Inferior parietal cortex (tissue), 1 donor: ENCODE results near the gene SLC35E2B.
"Not testable (repeated sequence)": the region's sequence is repeated elsewhere in the genome, so short reads cannot be mapped to it uniquely, and the experiment has no call there.

ENCODE experiments used
- DNase-seq: peaks from one replicate; pipeline ENCODE4 v3.0.0-alpha.2; 2016; ENCODE audit errors: extremely low spot score

SLC35E2B gene

DNA sequence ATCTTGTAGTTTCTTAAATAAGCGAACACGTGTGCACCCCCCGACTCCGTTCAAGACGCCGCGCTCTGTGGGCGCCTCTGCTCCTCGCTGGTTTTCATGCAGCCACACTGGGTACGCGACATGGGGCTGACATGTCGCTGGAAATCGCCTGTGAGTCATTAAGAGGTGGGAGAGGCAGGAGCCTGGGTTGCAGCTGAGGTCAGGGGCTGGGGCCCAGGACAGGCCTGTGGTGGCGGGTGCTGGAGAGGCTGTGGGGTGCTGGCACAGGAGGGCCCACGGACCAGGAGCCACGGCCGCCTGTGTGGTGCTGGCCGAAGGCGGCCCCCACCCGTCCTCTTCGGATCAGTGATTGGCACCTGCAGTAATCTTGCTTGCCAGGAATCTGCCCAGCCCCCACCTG is 17.8 kb downstream of the SLC35E2B start:
- not testable (repeated sequence) for DNase-seq

DNA sequence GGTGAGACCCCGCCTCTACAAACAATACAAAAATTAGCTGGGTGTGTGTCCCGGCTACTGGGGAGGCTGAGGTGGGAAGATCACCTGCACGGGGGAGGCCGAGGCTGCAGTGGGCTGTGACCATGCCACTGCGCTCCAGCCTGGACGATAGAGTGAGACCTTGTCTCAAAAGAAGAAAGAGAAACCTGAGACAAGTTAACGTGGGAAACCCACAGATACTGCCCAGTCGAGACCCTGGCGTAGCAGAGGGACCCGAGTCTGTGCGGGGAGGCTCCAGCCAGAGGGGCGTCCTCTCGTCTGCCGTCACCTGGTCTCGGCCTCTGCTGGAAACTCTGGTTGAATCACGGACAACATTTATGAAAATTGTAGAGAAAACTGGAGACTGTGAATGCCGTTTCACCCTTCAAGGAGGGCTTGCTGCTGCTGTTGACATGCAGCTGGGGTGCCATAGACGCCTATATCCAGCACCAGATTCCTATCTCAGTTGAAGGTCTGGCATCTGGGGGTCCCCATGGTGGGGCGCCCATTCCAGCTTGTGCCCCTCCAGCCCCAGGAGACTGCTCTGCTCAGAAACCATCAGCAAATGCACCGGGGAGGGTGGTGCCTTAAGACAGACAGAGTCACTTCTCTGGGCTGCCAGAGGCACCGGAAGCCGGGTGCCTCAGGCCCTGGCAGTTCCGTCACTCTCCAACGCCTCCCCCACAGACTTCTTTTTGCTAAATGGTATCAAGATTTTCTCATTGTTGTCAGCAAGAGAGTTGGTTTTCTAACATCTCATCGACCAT is 20.2 kb downstream of the SLC35E2B start:
- DNase-seq = no peak

DNA sequence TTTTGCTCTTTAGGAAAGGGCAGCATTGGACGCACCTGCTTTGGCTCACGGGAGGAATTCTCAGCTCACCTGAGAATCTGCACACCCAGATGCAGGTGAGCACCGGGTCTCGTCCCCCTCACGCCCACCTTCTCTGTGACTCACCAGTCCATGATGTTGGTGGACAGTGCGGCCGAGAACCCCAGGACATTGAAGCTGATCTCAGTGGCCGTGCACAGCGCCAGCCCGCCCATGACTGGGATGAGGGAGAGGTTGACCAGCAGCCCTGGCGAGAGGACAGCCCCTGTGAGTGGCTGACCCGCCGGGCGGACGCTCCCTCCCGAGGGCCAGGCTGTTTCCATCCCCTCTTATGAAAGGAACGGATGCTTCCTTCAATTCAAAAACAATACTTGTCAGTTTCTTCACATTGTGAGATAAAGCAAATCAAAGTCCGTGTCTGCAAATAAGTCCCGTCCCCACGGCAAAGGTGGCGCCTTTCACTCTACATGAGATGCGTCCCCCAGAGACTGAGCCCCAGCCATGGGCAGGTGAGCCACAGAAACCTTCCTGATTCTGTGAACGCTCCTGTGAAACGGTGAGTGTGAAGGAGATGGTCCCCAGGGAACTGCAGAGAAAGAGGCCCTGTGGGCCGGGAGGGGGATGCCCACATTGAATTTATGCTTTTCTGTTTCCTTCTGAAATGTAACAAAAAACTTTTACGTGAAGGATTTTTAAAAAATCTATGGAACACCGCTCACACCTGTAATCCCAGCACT is 21.1 kb downstream of the SLC35E2B start:
- DNase-seq = no peak

DNA sequence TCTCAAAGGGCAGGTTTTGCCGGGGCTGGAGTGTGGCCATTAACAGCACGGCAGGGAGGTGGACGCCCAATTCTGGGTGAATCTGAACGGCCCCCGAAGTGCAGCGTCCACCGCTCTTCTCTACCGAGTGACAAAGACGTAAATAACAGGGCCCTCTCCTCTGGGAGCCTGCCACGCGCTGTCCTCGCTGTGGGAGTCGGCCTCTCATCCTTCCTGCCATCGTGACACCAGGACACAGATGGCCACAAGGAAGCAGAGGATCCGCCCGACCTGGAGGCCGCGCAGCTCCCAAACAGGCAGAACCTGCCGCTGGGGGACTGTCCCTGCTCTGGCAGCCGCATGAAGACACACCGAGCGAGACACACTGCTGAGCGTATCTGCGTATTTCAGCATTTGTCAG is 21.7 kb downstream of the SLC35E2B start:
- DNase-seq = no peak

DNA sequence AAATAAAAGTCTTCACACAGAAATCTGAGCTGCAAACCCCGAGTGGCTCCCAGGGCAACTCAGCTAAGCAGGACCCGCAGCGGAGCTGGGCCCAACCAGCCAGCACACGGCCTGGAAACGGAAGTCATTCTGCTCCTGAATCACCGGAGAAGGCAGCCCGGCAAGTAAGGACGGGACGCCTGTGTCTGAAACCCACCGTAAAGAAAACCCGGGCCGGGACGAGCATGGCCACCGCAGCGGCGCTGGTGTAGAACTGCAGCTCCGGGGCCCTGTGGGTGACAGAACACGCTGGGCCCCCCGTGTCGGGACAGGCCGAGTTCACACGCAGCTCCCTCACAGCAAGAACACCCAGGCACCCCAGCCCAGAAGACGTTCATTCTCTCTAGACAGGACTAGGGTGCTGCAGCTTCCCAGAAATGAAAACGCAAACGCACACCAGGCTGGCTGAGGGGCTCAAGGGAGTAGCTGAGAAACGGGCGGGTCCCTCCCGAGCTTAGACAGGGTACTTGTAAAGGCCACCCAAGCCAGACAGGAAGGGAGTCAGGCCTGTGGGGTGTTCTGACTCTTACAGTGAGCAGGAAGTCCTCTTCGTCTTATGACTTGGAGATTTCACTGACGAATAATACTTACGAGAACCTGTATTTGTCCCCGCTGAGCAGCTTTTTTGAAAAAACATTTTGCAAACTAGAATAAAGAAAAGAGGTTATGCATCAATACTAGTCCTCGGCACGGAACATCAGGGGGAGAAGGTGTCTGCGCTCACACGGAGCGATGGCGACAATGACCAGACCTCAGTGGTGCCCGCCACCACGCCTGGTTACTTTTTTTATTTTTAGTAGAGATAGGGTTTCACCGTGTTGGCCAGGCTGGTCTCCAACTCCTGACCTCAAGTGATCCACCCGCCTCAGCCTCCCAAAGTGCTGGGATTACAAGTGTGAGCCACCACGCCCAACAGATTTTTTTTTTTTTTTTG is 22.8 kb downstream of the SLC35E2B start:
- no peak for DNase-seq

DNA sequence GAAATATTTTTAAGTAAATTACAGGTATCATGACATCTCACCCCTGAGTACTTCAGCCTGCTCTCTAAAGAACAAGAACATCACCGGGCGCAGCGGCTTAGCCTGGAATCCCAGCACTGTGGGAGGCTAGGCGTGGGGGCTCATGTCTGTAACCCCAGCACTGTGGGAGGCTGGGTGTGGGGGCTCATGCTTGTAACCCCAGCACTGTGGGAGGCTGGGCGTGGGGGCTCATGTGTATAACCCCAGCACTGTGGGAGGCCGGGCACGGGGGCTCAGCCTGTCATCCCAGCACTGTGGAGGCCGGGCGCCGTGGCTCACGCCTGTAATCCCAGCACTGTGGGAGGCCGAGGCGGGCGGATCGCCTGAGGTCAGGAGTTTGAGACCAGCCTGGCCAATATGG is 26.1 kb downstream of the SLC35E2B start:
- DNase-seq = no peak

DNA sequence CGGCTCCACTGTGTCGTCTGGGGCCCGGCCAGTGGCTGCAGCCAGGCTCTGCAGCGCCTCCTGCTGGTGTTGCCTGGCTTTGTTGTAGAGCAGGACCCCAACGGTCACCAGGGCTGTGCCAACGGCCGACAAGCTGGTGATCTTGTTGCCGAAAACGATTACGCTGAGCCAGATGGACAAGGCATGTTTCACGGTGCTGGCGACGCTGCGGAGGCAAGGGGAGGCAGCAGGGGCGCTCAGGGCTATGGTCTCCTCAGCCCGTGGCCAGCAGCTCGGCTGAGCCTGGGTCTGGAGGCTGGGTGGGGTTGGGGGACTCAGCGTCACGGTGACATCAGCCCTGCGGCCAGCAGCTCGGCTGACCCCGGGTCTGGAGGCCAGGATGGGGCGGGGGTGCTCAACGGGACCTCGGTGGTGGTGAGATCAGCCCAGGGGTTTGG is 26.8 kb downstream of the SLC35E2B start:
- DNase-seq = no peak

DNA sequence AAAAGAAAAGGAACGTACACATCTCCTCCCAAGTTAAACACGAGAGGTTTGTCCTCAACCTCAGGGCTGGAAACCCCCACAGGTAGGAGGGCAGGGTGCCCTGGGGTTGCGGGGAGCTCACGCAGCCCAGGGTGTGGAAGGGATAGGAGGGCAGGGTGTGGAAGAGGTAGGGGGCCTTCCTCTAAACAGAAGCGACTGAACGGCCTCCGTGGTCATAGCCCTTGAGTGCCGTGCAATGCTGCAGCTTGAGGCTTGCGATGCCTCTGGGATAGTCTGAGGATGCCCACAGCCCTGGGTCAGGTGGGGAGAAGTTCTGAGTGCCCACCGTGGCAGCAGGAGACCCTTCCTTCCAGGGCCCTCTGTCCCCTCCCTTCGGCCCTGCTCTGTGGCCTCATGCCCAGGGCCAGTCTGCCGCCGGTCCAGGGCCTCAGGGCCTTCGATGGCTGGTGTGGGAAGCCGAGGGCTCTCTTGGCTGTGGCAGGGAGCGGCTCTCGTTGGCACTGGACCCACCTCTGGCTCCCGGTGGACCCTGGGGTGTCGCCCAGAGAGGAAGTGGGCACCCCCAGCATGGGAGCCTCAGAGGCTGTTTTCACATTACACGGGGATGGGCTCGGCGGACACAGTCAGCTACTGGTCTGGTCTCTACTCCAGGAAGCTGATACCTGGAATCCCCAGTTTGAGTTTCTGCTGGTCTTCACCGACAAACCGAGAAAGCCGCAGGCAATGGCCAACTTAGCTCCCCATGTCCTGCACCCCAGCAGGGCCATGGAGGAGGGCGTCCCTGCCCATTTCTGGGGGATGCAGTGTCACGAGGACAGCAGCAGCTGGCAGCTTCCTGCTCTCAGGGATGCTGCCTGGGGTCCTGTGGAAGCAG is 27.4 kb downstream of the SLC35E2B start:
- DNase-seq = no peak

DNA sequence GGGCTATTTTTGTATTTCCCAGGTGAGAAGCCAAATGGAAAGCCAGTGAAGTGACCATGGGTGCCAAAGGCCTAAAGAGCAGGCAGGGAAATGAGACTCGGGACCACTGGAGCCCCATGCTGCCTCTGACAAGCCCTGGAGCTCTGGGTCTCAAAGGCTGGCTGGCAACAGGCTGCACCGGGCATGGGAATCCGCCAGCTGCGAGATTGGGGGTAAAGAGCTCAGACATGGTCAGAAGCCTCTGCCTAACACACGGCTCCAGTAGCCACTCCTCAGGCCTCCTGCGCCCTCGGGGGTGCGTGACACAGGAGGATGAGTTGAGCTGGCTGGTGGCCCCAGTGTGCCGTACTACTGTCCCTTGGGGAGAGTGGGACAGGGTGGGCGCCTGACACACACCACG is 28.3 kb downstream of the SLC35E2B start:
- not testable (repeated sequence) for DNase-seq

DNA sequence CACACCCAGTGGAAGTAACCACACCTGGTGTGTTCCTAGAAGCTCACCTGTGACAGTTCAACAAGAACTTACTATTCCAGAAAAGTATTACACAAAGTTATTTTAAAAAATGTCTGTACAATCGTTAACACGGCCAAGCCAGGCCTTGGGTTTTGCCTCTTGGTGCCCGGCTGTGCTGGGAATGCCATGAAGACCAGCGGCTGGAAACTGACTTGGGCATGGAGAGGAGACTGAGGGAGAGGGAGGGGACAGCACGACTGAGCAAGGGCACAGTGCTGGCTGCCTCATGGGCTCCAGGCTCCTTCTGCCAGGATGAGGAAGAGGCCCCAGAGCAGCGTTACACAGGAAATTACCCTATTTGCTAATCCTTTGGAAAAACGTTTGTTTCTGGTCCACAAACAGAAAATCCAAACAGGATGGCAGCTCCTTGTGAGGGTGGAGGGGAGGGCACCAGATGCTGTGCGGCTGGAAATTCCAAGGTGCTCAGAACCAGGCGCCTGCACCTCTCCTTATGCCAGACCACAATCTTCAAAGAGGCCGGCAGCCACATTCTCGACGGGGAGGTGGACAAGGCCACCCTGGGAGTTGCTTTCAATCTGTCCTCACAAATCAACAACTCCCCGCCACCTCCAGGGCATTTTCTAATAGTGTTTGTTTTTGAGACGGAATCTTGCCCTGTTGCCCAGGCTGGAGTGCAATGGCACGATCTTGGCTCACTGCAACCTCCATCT is 29.6 kb downstream of the SLC35E2B start:
- not testable (repeated sequence) for DNase-seq

DNA sequence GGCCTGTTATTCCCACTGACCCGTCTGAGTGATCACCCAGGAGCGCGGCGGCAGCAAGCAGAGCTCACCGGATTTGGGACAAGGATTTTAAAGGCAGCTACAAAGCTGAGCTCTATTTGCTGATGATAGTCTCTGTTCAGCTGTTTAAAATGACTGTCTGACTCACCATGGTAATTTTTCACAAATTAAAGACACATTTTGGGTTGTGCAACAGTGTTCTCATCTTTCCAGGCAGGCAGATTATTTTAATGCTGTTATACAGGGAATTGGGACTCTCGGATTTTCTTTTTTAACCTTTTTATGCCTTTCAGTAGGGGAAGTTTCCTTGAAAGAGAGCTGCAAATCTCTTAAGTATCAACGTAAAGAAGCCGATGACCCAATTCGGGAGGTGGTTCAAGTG is 30.2 kb downstream of the SLC35E2B start:
- DNase-seq = not testable (repeated sequence)

DNA sequence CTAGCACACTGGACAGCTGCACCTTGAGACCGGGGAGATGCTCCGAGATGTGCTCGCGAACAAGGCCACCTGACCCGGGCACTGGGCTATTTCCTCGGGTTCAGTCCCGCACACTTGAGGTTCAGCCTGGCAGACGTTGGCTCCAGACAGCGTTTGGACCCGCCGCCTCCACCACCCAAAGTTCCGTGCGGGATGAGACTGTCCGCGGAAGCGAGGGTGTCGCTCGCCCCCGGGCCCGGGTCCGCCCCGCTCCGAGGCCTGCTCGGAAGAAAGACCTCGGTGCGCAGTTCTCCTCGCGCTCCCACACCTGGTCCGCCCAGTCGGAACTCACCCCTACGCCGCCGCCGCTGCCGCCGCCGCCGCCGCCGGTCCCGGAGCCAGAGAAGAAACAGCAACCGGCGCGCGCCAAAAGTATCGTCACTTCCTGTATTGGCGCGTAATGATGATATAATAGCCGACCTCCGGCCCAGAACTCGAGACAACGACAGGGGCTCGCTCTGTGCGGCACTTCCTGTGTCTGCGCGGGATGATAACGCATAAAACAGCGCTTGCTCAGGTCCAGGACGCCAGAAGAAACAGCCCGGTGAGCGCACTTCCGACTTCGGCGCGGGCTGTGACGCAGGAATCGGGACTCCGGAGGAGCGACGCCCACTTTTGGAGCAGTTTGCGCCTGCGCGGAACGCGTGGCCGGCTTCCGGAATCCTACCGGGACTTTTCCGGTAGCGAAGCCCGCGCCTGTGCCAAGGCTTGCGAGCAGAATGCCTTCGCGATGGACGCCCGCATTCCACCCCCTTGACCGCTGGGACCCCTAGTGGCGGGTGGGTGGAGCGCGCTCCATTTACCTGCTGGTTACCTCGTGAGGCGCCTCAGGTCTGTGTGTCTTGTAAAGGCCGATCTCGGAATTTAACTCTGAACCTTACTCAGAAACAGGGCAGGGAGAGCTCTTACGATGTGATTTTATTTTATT is 33.7 kb downstream of the SLC35E2B start, which contains the start of gene CDK11B:
Gene CDK11B (minus strand): TSS at position 422 of the 967 bp plus-strand sequence. CDS start 1,519 bp downstream, outside the sequence.
- peak; percentile 93 for DNase-seq

DNA sequence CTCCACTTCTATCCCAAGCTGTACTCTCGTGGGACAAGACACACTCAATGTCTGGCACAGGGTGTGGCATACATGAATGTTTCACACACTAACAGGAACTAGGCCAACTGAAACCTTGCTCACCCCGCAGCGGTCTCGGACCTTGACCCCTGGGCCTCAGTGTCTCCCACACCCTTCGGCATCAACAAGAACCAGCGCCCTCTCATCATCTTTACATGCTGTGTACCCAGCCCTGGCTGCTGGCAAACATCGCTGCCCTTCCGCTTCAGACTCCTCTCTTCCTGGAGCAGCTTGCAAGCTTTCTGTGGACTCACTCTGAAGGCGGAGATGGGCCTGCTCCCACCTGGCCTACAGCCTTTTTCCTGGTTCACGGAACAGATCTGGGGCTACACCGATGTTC is 44.3 kb downstream of the SLC35E2B start:
- not testable (repeated sequence) for DNase-seq

DNA sequence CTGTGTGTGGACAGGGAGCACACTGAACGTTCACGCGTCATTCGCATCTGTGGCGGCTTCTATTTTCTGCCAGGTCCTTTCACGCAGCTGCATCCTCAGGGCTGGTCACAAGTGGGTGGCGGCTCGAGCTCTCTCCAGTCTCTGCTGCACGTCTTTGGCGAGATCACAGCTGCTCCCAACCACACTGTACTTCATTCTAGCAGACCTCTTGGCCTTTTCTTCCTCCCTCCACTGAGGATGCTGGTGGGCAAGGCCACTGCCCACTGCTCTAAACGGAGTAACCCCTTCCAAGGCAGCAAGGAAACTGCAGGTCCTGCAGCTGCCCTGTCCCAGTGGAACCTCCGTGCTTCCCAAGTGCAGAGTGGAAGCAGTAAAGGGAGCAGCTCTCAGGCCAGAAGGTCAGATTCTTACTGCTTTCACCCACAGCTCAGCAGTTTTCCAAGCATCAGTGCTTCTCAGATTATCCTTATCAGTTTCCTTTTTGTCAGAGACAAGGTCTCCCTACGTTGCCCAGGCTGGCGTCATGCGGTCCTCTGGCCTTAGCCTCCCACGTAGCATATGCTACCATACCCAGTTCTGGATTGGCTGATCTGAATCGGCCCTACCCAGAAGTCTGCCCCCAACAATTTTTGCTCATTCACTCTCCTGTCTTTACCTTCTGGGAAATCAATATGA is 44.9 kb downstream of the SLC35E2B start:
- not testable (repeated sequence) for DNase-seq

DNA sequence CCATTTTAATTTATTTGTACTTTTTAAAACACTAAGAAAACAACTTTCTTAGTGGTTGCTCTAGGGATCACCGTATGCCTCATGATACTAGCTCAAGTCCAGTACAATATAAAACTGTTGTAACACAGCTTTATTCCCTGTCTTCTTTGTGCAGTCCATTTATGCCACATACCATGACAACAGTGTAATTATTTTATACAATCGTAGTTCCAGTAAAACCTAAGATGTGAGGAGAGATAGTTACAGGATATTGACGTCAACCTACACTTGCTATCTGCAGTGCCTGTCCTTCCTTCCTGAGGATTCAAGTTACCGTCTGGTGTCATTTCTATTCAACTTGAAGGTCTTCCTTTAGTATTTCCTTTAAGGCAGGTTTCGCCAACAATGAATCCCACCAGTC is 46.3 kb downstream of the SLC35E2B start:
- DNase-seq = not testable (repeated sequence)

DNA sequence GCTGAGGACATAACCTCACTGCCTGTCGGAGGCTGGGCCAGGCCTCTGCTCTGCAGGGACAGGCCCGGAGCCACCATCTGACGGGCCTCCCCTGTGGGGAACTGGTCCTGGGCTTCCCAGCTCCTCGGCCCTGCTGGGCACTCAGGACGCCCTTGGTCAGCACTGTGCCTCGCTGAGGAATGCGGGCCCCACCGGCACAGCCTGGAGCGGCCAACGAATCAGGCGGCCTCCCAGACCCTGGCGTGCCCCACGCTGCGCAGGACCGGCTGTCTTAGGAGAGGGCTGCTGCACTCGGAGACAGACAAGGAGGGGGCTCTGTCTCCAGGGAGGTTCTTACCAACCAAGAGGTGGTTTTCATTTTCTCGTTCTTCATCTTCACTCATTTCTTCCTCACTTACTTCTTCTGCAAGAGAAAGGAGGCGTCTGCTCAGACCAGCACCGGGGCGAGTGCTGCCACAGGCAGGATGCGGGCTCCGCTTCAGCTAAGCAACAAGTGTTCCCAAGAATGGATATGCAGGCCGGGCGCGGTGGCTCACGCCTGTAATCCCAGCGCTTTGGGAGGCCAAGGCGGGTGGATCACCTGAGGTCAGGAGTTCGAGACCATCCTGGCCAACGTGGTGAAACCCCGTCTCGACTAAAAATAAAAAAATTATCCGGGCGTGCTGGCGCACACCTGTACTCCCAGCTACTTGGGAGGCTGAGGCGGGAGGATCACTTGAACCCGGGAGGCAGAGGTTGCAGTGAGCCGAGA is 51.7 kb downstream of the SLC35E2B start:
- DNase-seq = not testable (repeated sequence)

DNA sequence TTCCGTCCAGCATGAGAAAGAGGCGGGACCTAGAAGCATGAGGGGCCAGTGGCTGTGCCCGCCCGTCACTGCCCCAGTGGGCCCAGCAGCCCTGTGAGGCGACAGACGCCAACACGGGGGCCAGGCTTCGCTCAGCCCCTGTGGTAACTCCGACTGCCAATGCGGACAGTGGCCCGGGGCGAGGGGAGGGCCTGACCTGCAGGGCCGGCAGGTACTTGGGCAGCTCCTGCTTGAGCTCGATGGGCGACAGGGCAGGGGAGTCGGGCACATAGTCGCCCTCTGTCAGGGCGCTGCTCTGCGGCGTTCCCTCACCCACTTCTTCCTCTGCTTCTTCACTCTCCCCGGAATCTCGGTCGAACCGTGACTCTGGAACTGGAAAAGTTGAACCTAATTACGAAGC is 52.5 kb downstream of the SLC35E2B start:
- not testable (repeated sequence) for DNase-seq
